CD4-positive, alpha-beta T cell (primary cell): ENCODE data around the gene LRRC37B. TPM values are rescaled to one million over a fixed set of nuclear protein-coding genes. Genes with fewer than 3 reads are reported as not detected.
A peak's percentile ranks its signal among the peaks of the same experiment; 100 is the strongest.
"Not testable (repeated sequence)": the region's sequence is repeated elsewhere in the genome, so short reads cannot be mapped to it uniquely, and the experiment has no call there.

Source experiments
- ATAC-seq: fragments of 200-7000 bp; cut with Tn5 transposase; one replicate; pipeline ENCODE4 v1.10.0; 2022; ENCODE audit warnings: mild to moderate bottlenecking; ENCODE audit not compliant: poor library complexity
- CTCF ChIA-PET: fragments of 350-600 bp; sonication (Branson Sonifier 250); formaldehyde crosslinking; loops from one replicate; lab custom pipeline; 2021; ENCODE audit warnings: antibody characterized with exemption, inconsistent platforms; lab: Charles Lee
- POLR2A ChIA-PET: fragments of 350-600 bp; sonication (Branson Sonifier 250); formaldehyde crosslinking; loops from one replicate; lab custom pipeline; 2021; ENCODE audit warnings: antibody characterized with exemption, inconsistent platforms; lab: Charles Lee
- DNase-seq, 14 experiments: peaks; one replicate each; pipeline ENCODE4 v3.0.0-alpha.2; 2013 to 2020; ENCODE audit warnings: mixed read lengths in 2 of 14
- H3K27ac ChIP-seq, 2 donors: one replicate each; pipeline versions ENCODE4 v1.5.1 to v1.7.0; 2013; ENCODE audit warnings: low read length in 2 of 2, low read depth in 1 of 2, mild to moderate bottlenecking in 1 of 2
- H3K27me3 ChIP-seq, 2 experiments: 1 replicate in 1 of 2; 2 replicates in 1 of 2; pipeline versions ENCODE4 v1.6.1 to v1.7.0; 2013; ENCODE audit warnings: low read length in 2 of 2, control low read depth in 1 of 2, mild to moderate bottlenecking in 1 of 2, moderate library complexity in 1 of 2; ENCODE audit not compliant: insufficient read depth in 2 of 2, control insufficient read depth in 1 of 2
- H3K36me3 ChIP-seq: one replicate; pipeline ENCODE4 v1.6.1; 2013; ENCODE audit warnings: low read length, control low read depth; ENCODE audit not compliant: insufficient read depth
- H3K4me1 ChIP-seq: one replicate; pipeline ENCODE4 v1.6.1; 2013; ENCODE audit warnings: low read length, control low read depth; ENCODE audit not compliant: insufficient read depth
- H3K4me3 ChIP-seq: one replicate; pipeline ENCODE4 v1.5.1; 2013; ENCODE audit warnings: mild to moderate bottlenecking, low read length, moderate library complexity
- H3K9me3 ChIP-seq, 2 experiments: 1 replicate in 1 of 2; 2 replicates in 1 of 2; pipeline versions ENCODE4 v1.6.1 to v1.7.0; 2013; ENCODE audit warnings: low read length in 2 of 2, mild to moderate bottlenecking in 2 of 2, control low read depth in 1 of 2, moderate library complexity in 1 of 2; ENCODE audit not compliant: control insufficient read depth in 1 of 2, insufficient read depth in 1 of 2
- H3K27ac Mint-ChIP-seq: one replicate; pipeline ENCODE4 v1.8.0; 2020; ENCODE audit warnings: mixed read lengths
- H3K27me3 Mint-ChIP-seq: one replicate; pipeline ENCODE4 v1.8.0; 2021; ENCODE audit warnings: mixed read lengths
- H3K36me3 Mint-ChIP-seq: one replicate; pipeline ENCODE4 v1.8.0; 2021; ENCODE audit warnings: low read depth, mixed read lengths
- H3K4me1 Mint-ChIP-seq: one replicate; pipeline ENCODE4 v1.8.0; 2021; ENCODE audit warnings: low read depth, mixed read lengths
- H3K4me3 Mint-ChIP-seq: one replicate; pipeline ENCODE4 v1.8.0; 2020; ENCODE audit warnings: mild to moderate bottlenecking, mixed read lengths
- H3K9me3 Mint-ChIP-seq: one replicate; pipeline ENCODE4 v1.8.0; 2020; ENCODE audit warnings: mixed read lengths
- intact Hi-C, 2 experiments: fragments of 100-400 bp; cut with DNase I in 1 of 2; cut with micrococcal nuclease in 1 of 2; formaldehyde crosslinking; loops; one replicate each; pipeline versions ENCODE4 v1.15.1 to v1.9.0; 2023 to 2025; cut with DNase I, micrococcal nuclease
- total RNA-seq, 174 experiments: library from RNA in 2 of 174; stranded (reverse) in 2 of 174; gene quantifications; one replicate each; pipeline ENCODE4 v1.2.3 and lab custom pipeline; 2021 to 2026

Gene LRRC37B
- total RNA-seq, 2 experiments from 2014 or later = 68.8 to 75.2 TPM

DNA sequence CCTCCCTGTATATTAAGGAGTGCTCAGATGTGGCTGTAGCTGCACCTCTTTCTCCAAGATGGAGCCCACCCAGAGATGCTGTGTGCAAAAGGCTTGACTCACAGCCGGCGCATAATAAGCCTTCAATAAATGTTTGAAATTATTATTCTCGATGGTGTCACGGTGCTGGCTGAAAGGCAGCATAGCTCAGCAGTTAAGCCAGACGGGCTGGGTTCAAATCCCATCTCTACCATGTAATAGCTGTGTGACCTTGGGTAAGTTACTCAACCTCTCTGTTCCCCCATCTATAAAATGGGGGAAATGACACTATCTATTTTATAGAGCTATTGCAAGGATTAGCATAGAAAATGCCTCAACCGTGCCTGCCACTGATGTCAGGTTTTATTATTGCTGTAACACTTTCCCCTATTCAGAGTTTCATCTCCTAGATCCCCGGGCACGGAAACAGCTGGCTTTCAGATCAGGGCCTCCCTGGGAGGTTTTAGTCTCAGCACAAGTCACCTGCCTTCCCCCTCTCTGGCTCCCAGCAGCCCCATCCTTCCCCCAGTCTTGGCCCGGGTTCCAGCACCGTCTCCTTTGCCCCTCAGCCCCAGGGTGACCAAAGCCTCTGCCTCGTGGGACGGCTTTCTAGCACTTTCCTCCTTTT lies 50.4 kb downstream of the LRRC37B start:
- H3K9me3 ChIP-seq, H3K4me1 Mint-ChIP-seq, H3K9me3 Mint-ChIP-seq, H3K4me3 ChIP-seq, H3K27me3 ChIP-seq, H3K27me3 Mint-ChIP-seq, H3K4me3 Mint-ChIP-seq, ATAC-seq, H3K27ac Mint-ChIP-seq, POLR2A ChIA-PET, H3K36me3 ChIP-seq, DNase-seq, H3K4me1 ChIP-seq, H3K27ac ChIP-seq, CTCF ChIA-PET, intact Hi-C loops, H3K36me3 Mint-ChIP-seq: not testable (repeated sequence)

DNA sequence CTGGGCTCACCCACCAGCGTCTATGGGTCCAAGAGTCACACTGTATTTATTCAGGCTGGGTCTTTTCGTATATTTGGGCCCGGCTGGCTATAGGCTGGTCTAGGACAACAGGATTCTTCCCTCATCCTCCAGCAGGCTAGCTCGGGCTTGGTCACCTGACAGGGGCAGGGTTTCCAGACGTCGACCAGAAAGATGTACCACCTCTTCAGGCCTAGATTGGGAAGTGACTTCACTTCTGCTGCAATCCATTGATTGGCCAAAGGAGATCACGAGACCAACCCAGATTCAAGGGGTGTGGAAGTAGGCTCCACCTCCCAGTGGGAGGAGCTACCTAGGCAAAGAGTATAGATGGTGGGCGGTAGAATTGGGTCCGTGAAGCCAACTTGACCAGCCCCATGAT lies 53.5 kb downstream of the LRRC37B start:
- H3K27me3 ChIP-seq, H3K4me3 ChIP-seq, POLR2A ChIA-PET, H3K4me3 Mint-ChIP-seq, H3K27me3 Mint-ChIP-seq, H3K4me1 ChIP-seq, H3K9me3 ChIP-seq, H3K36me3 Mint-ChIP-seq, H3K36me3 ChIP-seq, H3K9me3 Mint-ChIP-seq, H3K27ac Mint-ChIP-seq, CTCF ChIA-PET, intact Hi-C loops, H3K4me1 Mint-ChIP-seq, DNase-seq, H3K27ac ChIP-seq: not testable (repeated sequence)
- peak; percentile 91 for ATAC-seq

- H3K27me3 ChIP-seq, CTCF ChIA-PET, H3K4me1 Mint-ChIP-seq, H3K27me3 Mint-ChIP-seq, DNase-seq, H3K9me3 ChIP-seq, H3K9me3 Mint-ChIP-seq, H3K36me3 ChIP-seq, POLR2A ChIA-PET, H3K4me3 ChIP-seq, H3K36me3 Mint-ChIP-seq, H3K27ac ChIP-seq, H3K27ac Mint-ChIP-seq, ATAC-seq, H3K4me1 ChIP-seq, intact Hi-C loops, H3K4me3 Mint-ChIP-seq: not testable (repeated sequence)
Observed at GRCh38 chr17:32061840-32062239, 54.7 kb downstream of the LRRC37B start.

GRCh38 chr17:32064091-32064490 lies 56.9 kb downstream of the LRRC37B start:
- H3K27ac ChIP-seq, H3K36me3 Mint-ChIP-seq, H3K27ac Mint-ChIP-seq, POLR2A ChIA-PET, H3K4me3 ChIP-seq, ATAC-seq, H3K27me3 Mint-ChIP-seq, H3K4me1 ChIP-seq, H3K27me3 ChIP-seq, intact Hi-C loops, CTCF ChIA-PET, H3K9me3 ChIP-seq, H3K4me3 Mint-ChIP-seq, H3K9me3 Mint-ChIP-seq, DNase-seq, H3K4me1 Mint-ChIP-seq, H3K36me3 ChIP-seq: not testable (repeated sequence)

GRCh38 chr17:32066123-32066680 lies 59.0 kb downstream of the LRRC37B start:
- H3K4me1 ChIP-seq, H3K27ac Mint-ChIP-seq, H3K36me3 ChIP-seq, CTCF ChIA-PET, H3K4me3 ChIP-seq, H3K27me3 ChIP-seq, H3K27ac ChIP-seq, DNase-seq, H3K27me3 Mint-ChIP-seq, H3K4me1 Mint-ChIP-seq, H3K4me3 Mint-ChIP-seq, H3K9me3 Mint-ChIP-seq, ATAC-seq, H3K9me3 ChIP-seq, POLR2A ChIA-PET, H3K36me3 Mint-ChIP-seq: not testable (repeated sequence)
- intact Hi-C loops = loop anchor here in 1 of 2 experiments (5.0 kb wide), 1 partner anchor 71 kb away; no protein-coding TSS in a partner anchor
